Mammary epithelial cell (primary cell): ENCODE measurements around the gene PIANP.

ENCODE experiments used
- CTCF ChIP-seq, 2 donors: IDR thresholded peaks in 1 of 2; conservative IDR thresholded peaks in 1 of 2; 2 replicates each; pipeline ENCODE4 v1.5.1; 2011 to 2012; ENCODE audit warnings: inconsistent platforms in 2 of 2, low read length in 2 of 2, mild to moderate bottlenecking in 2 of 2, control low read depth in 1 of 2, low read depth in 1 of 2; ENCODE audit not compliant: insufficient read depth in 1 of 2; ENCODE audit errors: extremely low read depth in 1 of 2
- EZH2 ChIP-seq: IDR thresholded peaks from 2 replicates; pipeline ENCODE4 v1.6.1; 2012; ENCODE audit warnings: low read length, inconsistent platforms, borderline replicate concordance

GRCh38 chr12:6696690-6697583 is 3.7 kb downstream of the PIANP start:
- TF ChIP-seq CTCF (conservative IDR thresholded peaks at IDR 0.05 in 1 of 2, IDR thresholded peaks at IDR 0.05 in 1 of 2; ENCODE audit: extremely low read depth in 1 of 2, insufficient read depth in 1 of 2, low read depth in 1 of 2, low read length in 2 of 2) (no peak), EZH2 (no peak)
